H1 (cell line): Measurements from ENCODE around the gene ADAM19. TPM values are rescaled to one million over a fixed set of nuclear protein-coding genes. Genes with fewer than 3 reads are reported as not detected.

ENCODE experiments used
- CBX5 ChIP-seq: fragments of 300-800, 300-1000 bp; sonication (generic); IDR thresholded peaks from 2 replicates; pipeline ENCODE4 v1.7.1; 2016; ENCODE audit warnings: antibody characterized with exemption, low read length, low read depth
- CHD1 ChIP-seq: IDR thresholded peaks from 2 replicates; pipeline ENCODE4 v1.6.1; 2012; ENCODE audit warnings: low read depth, low read length, improper control_type of control experiment
- HDAC6 ChIP-seq: IDR thresholded peaks from one replicate; pipeline ENCODE4 v1.7.1; 2012; ENCODE audit warnings: low read depth, mild to moderate bottlenecking, inconsistent platforms, low read length, moderate library complexity
- polyA plus RNA-seq, 7 experiments: library from polyadenylated mRNA; depleted of rRNA in 3 of 7; stranded (reverse) in 5 of 7; unstranded in 2 of 7; fragments of >200 nt in 5 of 7; fragments of 200-250 nt in 2 of 7; gene quantifications; 1 replicate in 5 of 7; 2 replicates in 1 of 7; 4 replicates in 1 of 7; pipeline versions ENCODE4 v1.2.1 to v1.2.3, GENCODE V29; 2011 to 2013; ENCODE audit warnings: missing spikeins in 2 of 7, mixed read lengths in 2 of 7
- total RNA-seq: library from RNA; stranded (reverse); fragmentation: NEBNext Ultra II Directional; extraction: Animal tissue kit (Norgen Biotek cat#: 25700); gene quantifications from 2 replicates; pipeline ENCODE4 v1.2.1, GENCODE V29; 2021

ADAM19 gene
- total and polyA plus RNA-seq, 2 of the 8 experiments (the other 6 are each of a cell fraction or from before 2014, with no cell fraction given): 6.5 to 22.7 TPM

GRCh38 chr5:157528036-157528632 lies 47.4 kb downstream of the ADAM19 start (continued):
- TF ChIP-seq HDAC6 (no peak), CHD1 (no peak), CBX5 (no peak)
